Endothelial cell (in vitro differentiated cells): ENCODE data around the gene TMPRSS3. TPM values are rescaled to one million over a fixed set of nuclear protein-coding genes. Genes with fewer than 3 reads are reported as not detected.

Source experiments
- DNase-seq: peaks from one replicate; pipeline ENCODE4 v3.0.0; 2021; ENCODE audit warnings: low spot score
- H3K27ac Mint-ChIP-seq: one replicate; pipeline ENCODE4 v1.8.0; 2021; ENCODE audit warnings: mixed read lengths, inconsistent platforms; ENCODE audit not compliant: unreplicated experiment
- H3K27me3 Mint-ChIP-seq: one replicate; pipeline ENCODE4 v1.8.0; 2021; ENCODE audit warnings: mild to moderate bottlenecking, moderate library complexity, mixed read lengths, inconsistent platforms; ENCODE audit not compliant: unreplicated experiment
- H3K36me3 Mint-ChIP-seq: one replicate; pipeline ENCODE4 v1.8.0; 2021; ENCODE audit warnings: mild to moderate bottlenecking, low read depth, mixed read lengths, inconsistent platforms; ENCODE audit not compliant: unreplicated experiment
- H3K4me1 Mint-ChIP-seq: one replicate; pipeline ENCODE4 v1.8.0; 2021; ENCODE audit warnings: mild to moderate bottlenecking, mixed read lengths, inconsistent platforms; ENCODE audit not compliant: unreplicated experiment
- H3K4me3 Mint-ChIP-seq: one replicate; pipeline ENCODE4 v1.8.0; 2021; ENCODE audit warnings: mild to moderate bottlenecking, mixed read lengths, inconsistent platforms; ENCODE audit not compliant: unreplicated experiment
- H3K9me3 Mint-ChIP-seq: one replicate; pipeline ENCODE4 v1.8.0; 2021; ENCODE audit warnings: mixed read lengths, inconsistent platforms; ENCODE audit not compliant: unreplicated experiment
- total RNA-seq: library from RNA; stranded (reverse); fragmentation: NEBNext Ultra II Directional; extraction: Animal tissue kit (Norgen Biotek cat#: 25700); gene quantifications from one replicate; pipeline ENCODE4 v1.2.1, GENCODE V29; 2021; ENCODE audit not compliant: unreplicated experiment
- TF ChIP-seq, protein P1 (sequence below): fragments of 200-600 bp; sonication (generic); IDR thresholded peaks from one replicate; pipeline ENCODE4 v1.5.0; 2021; ENCODE audit warnings: antibody characterized with exemption; ENCODE audit not compliant: unreplicated experiment

TMPRSS3 gene
- total RNA-seq, 1 donor from 2014 or later = not detected

DNA sequence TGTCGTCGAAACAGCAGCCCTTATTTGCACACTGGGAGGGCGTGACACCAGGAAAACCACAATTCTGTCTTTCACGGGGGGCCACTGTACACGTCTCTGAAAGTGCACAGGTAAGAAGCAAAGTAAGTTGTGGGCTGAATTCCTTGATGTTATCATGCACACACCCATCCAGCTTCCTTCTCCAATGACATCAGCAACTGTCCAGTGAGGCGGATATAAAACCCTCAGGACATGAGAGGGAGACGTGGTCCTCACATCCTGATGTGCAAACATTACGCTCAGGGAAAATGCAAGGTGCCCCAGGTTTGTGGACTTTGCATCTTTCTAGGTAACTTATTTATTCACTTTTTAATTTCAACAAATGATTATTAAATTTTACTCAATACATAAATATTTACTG is 32.5 kb downstream of the TMPRSS3 start:
- Mint-ChIP-seq H3K27me3 (peaks cover 3% of the 10 kb centered on the region), H3K27ac (no peak overlapping the region), H3K9me3 (peaks cover 4% of the 10 kb centered on the region), H3K36me3 (peaks cover 4% of the 10 kb centered on the region), H3K4me3 (no peak overlapping the region), H3K4me1 (peaks cover 3% of the 10 kb centered on the region)
- TF ChIP-seq, protein P1, sequence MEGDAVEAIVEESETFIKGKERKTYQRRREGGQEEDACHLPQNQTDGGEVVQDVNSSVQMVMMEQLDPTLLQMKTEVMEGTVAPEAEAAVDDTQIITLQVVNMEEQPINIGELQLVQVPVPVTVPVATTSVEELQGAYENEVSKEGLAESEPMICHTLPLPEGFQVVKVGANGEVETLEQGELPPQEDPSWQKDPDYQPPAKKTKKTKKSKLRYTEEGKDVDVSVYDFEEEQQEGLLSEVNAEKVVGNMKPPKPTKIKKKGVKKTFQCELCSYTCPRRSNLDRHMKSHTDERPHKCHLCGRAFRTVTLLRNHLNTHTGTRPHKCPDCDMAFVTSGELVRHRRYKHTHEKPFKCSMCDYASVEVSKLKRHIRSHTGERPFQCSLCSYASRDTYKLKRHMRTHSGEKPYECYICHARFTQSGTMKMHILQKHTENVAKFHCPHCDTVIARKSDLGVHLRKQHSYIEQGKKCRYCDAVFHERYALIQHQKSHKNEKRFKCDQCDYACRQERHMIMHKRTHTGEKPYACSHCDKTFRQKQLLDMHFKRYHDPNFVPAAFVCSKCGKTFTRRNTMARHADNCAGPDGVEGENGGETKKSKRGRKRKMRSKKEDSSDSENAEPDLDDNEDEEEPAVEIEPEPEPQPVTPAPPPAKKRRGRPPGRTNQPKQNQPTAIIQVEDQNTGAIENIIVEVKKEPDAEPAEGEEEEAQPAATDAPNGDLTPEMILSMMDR = no peak
- DNase-seq = no peak

DNA sequence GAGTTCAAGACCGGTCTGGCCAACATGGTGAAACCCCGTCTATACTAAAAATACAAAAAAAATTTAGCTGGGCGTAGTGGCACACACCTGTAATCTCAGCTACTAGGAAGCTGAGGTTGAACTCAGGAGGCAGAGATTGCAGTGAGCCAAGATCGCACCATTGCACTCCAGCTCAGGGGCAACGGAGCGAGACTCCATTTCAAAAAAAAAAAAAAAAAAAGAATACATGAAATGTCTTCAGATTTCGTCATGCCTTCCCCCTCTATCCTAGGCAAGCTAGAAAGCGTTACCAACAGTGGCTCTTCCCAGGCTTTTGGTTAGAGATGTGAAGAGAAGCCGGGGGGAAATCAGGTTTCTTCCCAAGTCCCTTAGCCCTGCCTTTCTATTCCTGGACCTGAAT is 33.2 kb downstream of the TMPRSS3 start:
- Mint-ChIP-seq H3K4me3 (no peak overlapping the region), H3K27ac (no peak overlapping the region), H3K36me3 (peaks cover 7% of the 10 kb centered on the region), H3K27me3 (peaks cover 2% of the 10 kb centered on the region), H3K4me1 (peaks cover 3% of the 10 kb centered on the region), H3K9me3 (peaks cover 5% of the 10 kb centered on the region)
- DNase-seq = no peak
- TF ChIP-seq, protein P1 = no peak

DNA sequence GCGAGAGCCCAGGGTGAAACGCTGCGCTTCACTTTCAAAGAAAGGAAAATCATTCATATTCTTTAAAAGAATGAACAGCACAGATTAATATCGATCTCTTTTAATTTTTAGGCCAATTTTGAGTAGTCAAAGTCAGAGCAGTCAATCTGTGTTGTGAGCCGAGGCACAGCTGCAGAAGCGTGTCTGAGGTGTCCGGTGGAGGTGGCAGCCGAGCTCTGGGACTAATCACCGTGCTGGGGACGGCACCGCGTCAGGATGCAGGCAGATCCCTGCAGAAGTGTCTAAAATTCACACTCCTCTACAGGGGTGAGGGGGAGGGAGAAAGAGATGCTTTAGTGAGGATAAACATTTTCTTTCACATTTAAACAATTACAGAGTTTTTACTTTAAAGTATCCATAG is 33.7 kb downstream of the TMPRSS3 start:
- Mint-ChIP-seq H3K27ac (no peak overlapping the region), H3K36me3 (peaks cover 10% of the 10 kb centered on the region), H3K4me3 (no peak overlapping the region), H3K27me3 (peaks cover 2% of the 10 kb centered on the region), H3K9me3 (peaks cover 5% of the 10 kb centered on the region), H3K4me1 (peaks cover 3% of the 10 kb centered on the region)
- TF ChIP-seq, protein P1 = no peak
- no peak for DNase-seq

DNA sequence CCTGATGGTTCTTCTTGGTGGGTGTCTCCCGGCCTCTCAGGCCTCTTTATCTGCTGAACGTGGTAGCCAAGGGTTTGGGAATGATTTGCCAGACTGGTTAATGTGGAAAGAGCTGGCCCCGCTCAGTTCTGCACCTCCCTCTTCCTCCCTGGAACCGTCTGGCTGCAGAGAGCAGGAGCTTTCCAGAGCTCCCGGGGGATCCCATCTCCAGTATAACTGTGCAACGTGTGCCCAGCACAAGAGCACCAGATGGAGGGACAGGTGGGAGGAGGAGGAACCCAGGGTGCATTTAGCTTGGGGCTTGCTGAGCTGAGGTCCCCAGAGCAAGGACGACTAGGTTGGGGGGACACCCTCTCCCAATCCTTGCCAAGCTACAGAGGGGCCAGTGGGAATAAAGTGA is 34.6 kb downstream of the TMPRSS3 start:
- H3K27me3 Mint-ChIP-seq = peaks cover 2% of the 10 kb centered on the region
- no peak overlapping the region for H3K4me3 Mint-ChIP-seq
- TF ChIP-seq, protein P1 = no peak
- H3K36me3 Mint-ChIP-seq = peaks cover 10% of the 10 kb centered on the region
- peaks cover 5% of the 10 kb centered on the region for H3K9me3 Mint-ChIP-seq
- peaks cover 3% of the 10 kb centered on the region for H3K4me1 Mint-ChIP-seq
- H3K27ac Mint-ChIP-seq = no peak overlapping the region
- DNase-seq = no peak

DNA sequence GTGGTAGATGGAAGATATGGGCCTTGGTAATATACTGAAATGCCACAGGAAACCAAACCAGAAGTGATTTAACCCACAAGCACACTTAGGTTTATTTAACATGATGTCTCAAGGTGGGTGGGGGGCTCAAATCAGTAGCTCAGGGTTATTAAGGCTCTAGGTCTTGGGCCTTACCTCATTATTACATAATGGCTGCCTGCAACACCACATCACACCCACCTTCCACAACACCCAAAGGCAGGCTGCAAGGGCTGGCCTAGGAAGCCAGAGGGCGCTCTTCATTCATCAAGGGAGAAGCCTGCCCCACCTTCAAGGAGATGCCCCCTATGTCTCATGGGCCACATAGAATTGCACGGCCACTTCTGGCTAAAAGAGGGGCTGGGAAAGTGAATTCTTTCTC is 35.5 kb downstream of the TMPRSS3 start:
- no peak overlapping the region for H3K4me3 Mint-ChIP-seq
- peaks cover 10% of the 10 kb centered on the region for H3K36me3 Mint-ChIP-seq
- H3K4me1 Mint-ChIP-seq = no peaks in the 10 kb centered on the region
- no peak overlapping the region for H3K27ac Mint-ChIP-seq
- peaks cover 2% of the 10 kb centered on the region for H3K27me3 Mint-ChIP-seq
- TF ChIP-seq, protein P1 = no peak
- no peak for DNase-seq
- peaks cover 5% of the 10 kb centered on the region for H3K9me3 Mint-ChIP-seq
